Endodermal cell (in vitro differentiated cells): ENCODE data around the gene USP12. TPM values are rescaled to one million over a fixed set of nuclear protein-coding genes. Genes with fewer than 3 reads are reported as not detected.
A peak's percentile ranks its signal among the peaks of the same experiment; 100 is the strongest.

Source experiments
- DNase-seq: peaks from one replicate; pipeline ENCODE4 v3.0.0-alpha.2; 2017
- H3K27ac ChIP-seq: 2 replicates; pipeline ENCODE4 v1.5.1; 2013; ENCODE audit warnings: mild to moderate bottlenecking, low read depth, low read length, moderate library complexity
- H3K27me3 ChIP-seq: 2 replicates; pipeline ENCODE4 v1.6.1; 2013; ENCODE audit warnings: mild to moderate bottlenecking, low read length, moderate library complexity; ENCODE audit not compliant: insufficient read depth, control insufficient read depth, poor library complexity, severe bottlenecking
- H3K36me3 ChIP-seq: 2 replicates; pipeline ENCODE4 v1.7.0; 2013; ENCODE audit warnings: mild to moderate bottlenecking, low read length, moderate library complexity; ENCODE audit not compliant: control insufficient read depth, insufficient read depth
- H3K4me1 ChIP-seq: one replicate; pipeline ENCODE4 v1.7.0; 2013; ENCODE audit warnings: low read length; ENCODE audit not compliant: control insufficient read depth, insufficient read depth
- H3K4me3 ChIP-seq: 2 replicates; pipeline ENCODE4 v1.5.1; 2013; ENCODE audit warnings: mild to moderate bottlenecking, low read length, moderate library complexity
- H3K9ac ChIP-seq: 2 replicates; pipeline ENCODE4 v1.6.1; 2013; ENCODE audit warnings: mild to moderate bottlenecking, low read length, moderate library complexity; ENCODE audit not compliant: poor library complexity, severe bottlenecking; ENCODE audit errors: extremely low read depth
- H3K9me3 ChIP-seq: 2 replicates; pipeline ENCODE4 v1.6.1; 2013; ENCODE audit warnings: mild to moderate bottlenecking, low read length, moderate library complexity; ENCODE audit not compliant: control insufficient read depth
- H3K27ac Mint-ChIP-seq: 2 replicates; pipeline ENCODE4 v1.8.0; 2020; ENCODE audit warnings: mixed read lengths
- H3K27me3 Mint-ChIP-seq: 2 replicates; pipeline ENCODE4 v1.8.0; 2021; ENCODE audit warnings: mild to moderate bottlenecking, mixed read lengths; ENCODE audit not compliant: insufficient read depth
- H3K36me3 Mint-ChIP-seq: 2 replicates; pipeline ENCODE4 v1.8.0; 2020; ENCODE audit warnings: low read depth, mixed read lengths
- H3K4me1 Mint-ChIP-seq: 2 replicates; pipeline ENCODE4 v1.8.0; 2020; ENCODE audit warnings: mixed read lengths
- H3K4me3 Mint-ChIP-seq: 2 replicates; pipeline ENCODE4 v1.8.0; 2020; ENCODE audit warnings: mild to moderate bottlenecking, moderate library complexity, mixed read lengths
- H3K9me3 Mint-ChIP-seq: 2 replicates; pipeline ENCODE4 v1.8.0; 2020; ENCODE audit warnings: mild to moderate bottlenecking, mixed read lengths
- CTCF ChIP-seq: fragments of 200-600 bp; sonication (generic); conservative IDR thresholded peaks from 2 replicates; pipeline ENCODE4 v1.5.0; 2021; ENCODE audit warnings: antibody characterized with exemption, mild to moderate bottlenecking
- WGBS, 2 experiments: methylation state at CpG; one replicate each; pipeline versions ENCODE4 v1.1.5 to v1.1.7; 2013; ENCODE audit warnings: missing lambda C conversion rate in 2 of 2, mixed read lengths in 1 of 2; ENCODE audit not compliant: insufficient coverage in 1 of 2, insufficient read length in 1 of 2; 5-methylcytosine and 5-hydroxymethylcytosine counted together
- total RNA-seq, 2 donors: library from RNA; stranded (reverse); fragmentation: NEBNext Ultra II Directional in 1 of 2; extraction: Animal tissue kit (Norgen Biotek cat#: 25700) in 1 of 2; gene quantifications; 2 replicates in 1 of 2; 3 replicates in 1 of 2; pipeline ENCODE4 v1.2.1, GENCODE V29; 2021

The USP12 gene
- total RNA-seq, 2 donors from 2014 or later: 18.9 to 23.2 TPM

DNA sequence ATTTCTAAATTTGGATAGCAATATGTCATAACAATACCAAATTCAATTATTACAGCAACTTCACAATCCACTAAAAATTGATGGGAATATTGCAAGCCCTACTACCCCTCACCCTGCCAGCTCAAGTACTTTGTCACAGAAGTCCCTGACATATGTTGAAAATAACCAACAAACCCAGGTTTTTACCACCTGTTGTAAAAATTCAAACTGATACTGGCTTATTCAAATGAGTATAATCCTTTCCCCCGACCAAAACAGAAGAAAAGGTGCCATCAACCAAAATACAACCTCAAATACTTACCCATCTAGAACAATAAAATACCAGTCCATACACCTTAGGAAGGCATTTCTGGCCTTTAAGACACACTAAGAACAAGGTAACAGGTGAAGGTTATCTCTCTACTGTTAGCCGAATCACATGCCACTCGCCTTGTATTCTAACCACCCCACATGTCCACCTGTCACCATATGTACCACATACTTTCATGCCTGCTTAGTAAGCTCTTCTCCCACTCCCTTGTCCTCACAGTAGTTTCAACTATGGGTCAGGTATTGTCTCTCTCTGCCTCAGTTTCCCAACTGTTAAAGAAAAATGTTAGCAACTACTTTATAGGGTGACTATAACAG, 53.1 kb downstream of the USP12 start:
- H3K27me3 Mint-ChIP-seq: no peaks in the 10 kb centered on the region
- H3K36me3 ChIP-seq: peaks cover 22% of the 10 kb centered on the region
- no peak overlapping the region for H3K27ac Mint-ChIP-seq
- H3K4me3 ChIP-seq: no peak overlapping the region
- H3K4me3 Mint-ChIP-seq: no peak overlapping the region
- WGBS, 2 experiments: 91 to 94% methylated on average over 2 to 3 of the region's 3 CpGs
- peaks cover 17% of the 10 kb centered on the region for H3K4me1 Mint-ChIP-seq
- peaks cover 17% of the 10 kb centered on the region for H3K9me3 ChIP-seq
- no peaks in the 10 kb centered on the region for H3K4me1 ChIP-seq
- H3K9me3 Mint-ChIP-seq: peaks cover 23% of the 10 kb centered on the region
- no peak for TF ChIP-seq CTCF
- no peak overlapping the region for H3K27ac ChIP-seq
- peaks cover 31% of the 10 kb centered on the region for H3K36me3 Mint-ChIP-seq
- H3K27me3 ChIP-seq: no peaks in the 10 kb centered on the region
- DNase-seq: no peak
- H3K9ac ChIP-seq: no peak overlapping the region

- no peaks in the 10 kb centered on the region for H3K27me3 ChIP-seq
- DNase-seq: no peak
- Mint-ChIP-seq H3K27me3 (no peaks in the 10 kb centered on the region), H3K4me3 (no peak overlapping the region), H3K4me1 (peaks cover 17% of the 10 kb centered on the region), H3K9me3 (peaks cover 17% of the 10 kb centered on the region), H3K27ac (no peak overlapping the region), H3K36me3 (peaks cover 31% of the 10 kb centered on the region)
- TF ChIP-seq CTCF: no peak
- 90 to 93% methylated on average over 2 to 5 of the region's 5 CpGs for WGBS, 2 experiments
- H3K9me3 ChIP-seq: peaks cover 11% of the 10 kb centered on the region
- H3K9ac ChIP-seq: no peak overlapping the region
- H3K4me3 ChIP-seq: no peak overlapping the region
- H3K36me3 ChIP-seq: peaks cover 22% of the 10 kb centered on the region
- no peak overlapping the region for H3K27ac ChIP-seq
- no peaks in the 10 kb centered on the region for H3K4me1 ChIP-seq
These were observed 53.7 kb downstream of the USP12 start for GRCh38 chr13:27117952-27118351.

DNA sequence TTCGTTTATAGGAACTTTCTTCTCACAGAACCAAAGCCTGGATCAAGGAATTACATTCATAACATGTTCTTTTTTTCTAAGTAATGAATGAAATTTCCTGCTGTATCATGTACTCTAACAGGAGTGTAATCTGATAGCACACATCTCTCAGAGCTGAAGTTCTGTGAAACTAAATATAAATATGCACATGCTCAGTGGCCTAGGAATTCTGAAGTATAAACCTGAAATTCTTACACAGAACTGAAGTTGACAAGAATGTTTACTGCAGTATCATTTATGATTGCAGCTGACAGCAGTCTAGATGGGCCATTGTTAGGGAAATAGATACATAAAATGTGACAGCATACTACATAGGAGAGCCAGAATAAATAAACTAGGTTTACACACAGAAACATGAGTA, 54.5 kb downstream of the USP12 start:
- Histone ChIP-seq H3K4me3 (no peak overlapping the region), H3K27ac (no peak overlapping the region), H3K27me3 (no peaks in the 10 kb centered on the region), H3K9ac (no peak overlapping the region), H3K9me3 (peaks cover 4% of the 10 kb centered on the region), H3K36me3 (peaks cover 20% of the 10 kb centered on the region), H3K4me1 (no peaks in the 10 kb centered on the region)
- Mint-ChIP-seq H3K9me3 (peaks cover 9% of the 10 kb centered on the region), H3K27me3 (no peaks in the 10 kb centered on the region), H3K27ac (peak overlapping the region; percentile 20), H3K36me3 (peaks cover 28% of the 10 kb centered on the region), H3K4me1 (peaks cover 17% of the 10 kb centered on the region), H3K4me3 (no peak overlapping the region)
- no peak for TF ChIP-seq CTCF
- WGBS, 2 experiments: no CpG with 5 or more reads among the region's 1 CpG
- no peak for DNase-seq
